ENCODE measurements around the gene STARD7. TPM values are rescaled to one million over a fixed set of nuclear protein-coding genes. Genes with fewer than 3 reads are reported as not detected.

Gene STARD7
- total RNA-seq, 4 donors from 2014 or later, result 78.4 to 120 (median 112) TPM

DNA sequence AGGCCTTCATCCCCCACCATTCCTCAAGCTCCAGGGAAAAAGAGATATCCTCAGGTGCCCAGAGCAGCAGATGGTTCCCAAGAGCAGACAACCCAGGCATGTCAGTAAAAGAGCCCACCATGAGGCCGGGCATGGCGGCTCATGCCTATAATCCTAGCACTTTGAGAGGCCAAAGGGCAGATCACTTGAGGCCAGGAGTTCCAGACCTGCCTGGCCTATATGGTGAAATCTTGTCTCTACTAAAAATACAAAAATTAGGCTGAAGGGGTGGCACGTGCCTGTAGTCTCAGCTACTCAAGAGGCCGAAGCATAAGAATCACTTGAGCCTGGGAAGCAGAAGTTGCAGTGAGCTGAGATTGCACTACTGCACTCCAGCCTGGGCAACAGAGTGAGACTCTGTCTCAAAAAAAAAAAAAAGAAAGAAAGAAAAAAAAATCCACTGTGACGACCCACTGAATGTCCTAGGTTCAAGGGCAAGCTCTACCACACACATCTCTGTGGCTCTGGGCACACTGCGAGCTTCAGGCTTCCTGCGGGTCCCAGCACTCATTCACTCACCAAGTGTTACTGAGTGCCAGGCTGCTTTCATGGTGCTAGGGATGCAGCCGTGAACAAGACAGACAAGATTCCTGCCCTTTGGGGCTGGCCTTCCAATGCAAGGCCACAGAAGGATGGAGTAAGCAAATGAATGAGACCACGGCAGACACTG, 56.9 kb downstream of the STARD7 start:
- TF ChIP-seq CTCF (IDR thresholded peaks at IDR 0.05), result no peak
- no peak for TF ChIP-seq POLR2A (IDR thresholded peaks at IDR 0.05)
- Histone ChIP-seq H3K9me3 (no peaks in the 10 kb centered on the region), H3K27me3 (no peaks in the 10 kb centered on the region), H3K4me1 (peaks cover 0 to 20% (median 19%) of the 10 kb centered on the region in 4 donors), H3K36me3 (no peaks in the 10 kb centered on the region), H3K4me3 (no peak overlapping the region), H3K27ac (no peak overlapping the region)
- no peak for DNase-seq

DNA sequence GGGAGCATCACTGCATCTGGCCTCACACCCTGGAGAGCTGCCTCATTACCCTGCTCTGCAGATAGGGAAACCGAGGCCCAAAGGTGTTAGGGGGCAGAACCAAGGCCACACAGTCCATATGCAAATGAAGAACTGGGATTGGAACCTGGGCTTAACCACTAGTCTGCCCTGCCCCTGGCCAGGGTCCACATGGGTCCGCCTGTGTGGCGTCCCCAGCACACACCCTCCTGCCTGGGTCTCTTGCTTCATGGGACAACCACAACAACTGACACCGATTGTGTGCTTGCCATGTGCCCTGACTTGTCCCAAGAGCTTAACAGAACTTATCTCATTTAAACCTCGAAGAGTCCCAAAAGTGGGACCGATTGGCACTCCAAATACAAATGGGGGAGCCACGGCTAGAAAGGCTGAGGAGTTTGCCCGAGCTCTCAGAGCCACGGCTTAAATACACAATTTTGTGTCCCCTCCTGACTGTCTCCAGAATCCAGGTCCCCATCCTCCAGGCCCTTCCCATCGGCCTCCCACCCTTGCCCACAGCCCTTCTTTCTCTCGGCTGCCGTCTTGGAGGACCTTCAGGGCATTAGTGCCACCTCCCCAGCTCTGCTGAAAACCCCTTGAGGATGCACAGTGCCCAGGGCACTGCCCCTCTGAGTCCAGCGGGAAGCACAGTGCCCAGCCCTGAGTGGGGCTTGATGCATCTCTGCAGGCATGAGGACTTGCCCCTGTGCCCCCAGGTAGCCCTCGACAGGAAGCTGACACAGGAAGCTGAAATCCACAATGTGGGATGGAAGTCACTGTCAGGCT, 57.6 kb downstream of the STARD7 start:
- H3K27me3 ChIP-seq, result no peaks in the 10 kb centered on the region
- peak in 2 of 3 donors; percentile 28 to 33 for DNase-seq
- H3K27ac ChIP-seq, result no peak overlapping the region
- H3K9me3 ChIP-seq, result no peaks in the 10 kb centered on the region
- peaks cover 0 to 27% (median 23%) of the 10 kb centered on the region in 4 donors for H3K4me1 ChIP-seq
- H3K4me3 ChIP-seq, result no peak overlapping the region
- no peak for TF ChIP-seq CTCF (IDR thresholded peaks at IDR 0.05)
- TF ChIP-seq POLR2A (IDR thresholded peaks at IDR 0.05), result no peak
- H3K36me3 ChIP-seq, result no peaks in the 10 kb centered on the region

DNA sequence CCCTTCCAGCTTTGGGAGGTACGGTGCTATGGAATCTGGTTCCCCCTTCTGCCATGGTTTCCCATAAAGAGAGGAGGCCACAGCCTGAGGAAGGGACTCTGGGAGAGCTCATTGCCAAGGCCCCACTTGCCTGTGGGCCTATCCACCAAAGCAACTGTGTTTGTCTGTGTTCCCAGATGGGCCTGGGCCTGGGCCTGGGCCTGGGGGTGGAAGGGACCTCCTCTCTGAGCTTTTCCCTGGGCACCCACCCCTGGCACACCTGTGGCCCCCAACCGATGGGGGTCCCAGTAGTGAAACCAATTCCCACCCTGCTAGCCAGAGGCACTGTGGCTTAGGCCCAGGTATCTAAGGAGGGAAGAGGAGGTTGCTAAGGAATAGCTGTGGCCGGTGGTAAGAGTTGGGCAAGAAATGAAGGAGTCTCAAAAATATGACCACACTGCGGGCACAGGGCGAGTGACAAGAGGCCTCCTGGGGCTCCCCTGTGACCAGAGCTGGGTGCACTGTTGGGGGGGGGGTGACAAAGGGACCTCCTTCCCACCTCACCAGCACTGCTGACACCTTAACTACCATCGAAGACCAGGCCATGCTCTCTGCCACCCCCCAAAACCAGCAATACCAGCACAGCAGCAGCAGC, 58.5 kb downstream of the STARD7 start:
- no peak for DNase-seq

GRCh38 chr2:96148410-96149217, 60.0 kb downstream of the STARD7 start:
- no peak for TF ChIP-seq CTCF (IDR thresholded peaks at IDR 0.05)
- peak in 1 of 2 donors; percentile 44 for TF ChIP-seq POLR2A (IDR thresholded peaks at IDR 0.05)
- Histone ChIP-seq H3K9me3 (no peaks in the 10 kb centered on the region), H3K36me3 (no peaks in the 10 kb centered on the region), H3K4me1 (peaks cover 0 to 41% (median 31%) of the 10 kb centered on the region in 4 donors), H3K27ac (peak overlapping the region; percentile 50 to 97 (median 78)), H3K27me3 (no peaks in the 10 kb centered on the region), H3K4me3 (peak overlapping the region in 1 of 4 donors; percentile 19)
- peak; percentile 75 to 97 (median 96) for DNase-seq

More for the DNA sequence above, 58.5 kb downstream of the STARD7 start:
- H3K9me3 ChIP-seq, result no peaks in the 10 kb centered on the region
- H3K27ac ChIP-seq, result peak overlapping the region in 1 of 4 donors; percentile 97
- no peak for TF ChIP-seq POLR2A (IDR thresholded peaks at IDR 0.05)
- no peak for TF ChIP-seq CTCF (IDR thresholded peaks at IDR 0.05)
- H3K4me1 ChIP-seq, result peaks cover 0 to 31% (median 29%) of the 10 kb centered on the region in 4 donors
- H3K4me3 ChIP-seq, result no peak overlapping the region
- no peaks in the 10 kb centered on the region for H3K27me3 ChIP-seq
- no peaks in the 10 kb centered on the region for H3K36me3 ChIP-seq

All from Peyer's patch (tissue), 4 donors.